ENCODE measurements around the gene HNF1B. TPM values are rescaled to one million over a fixed set of nuclear protein-coding genes. Genes with fewer than 3 reads are reported as not detected.
"Not testable (repeated sequence)": the region's sequence is repeated elsewhere in the genome, so short reads cannot be mapped to it uniquely, and the experiment has no call there.

HNF1B gene
- total RNA-seq = 1 to 10 TPM in 1 of 2 donors, under 1 TPM in 1; 0.14 to 1.4 TPM

GRCh38 chr17:37744961-37745800, at the start of gene HNF1B:
Gene HNF1B, minus strand, starts transcription at chr17:37745059. Its CDS starts 175 bp downstream, at chr17:37744884.
- no peak for DNase-seq (ENCODE audit: low spot score in 2 of 2)
- H3K27ac Mint-ChIP-seq = no peak within 1 kb of the TSS
- peaks cover 0 to 5% of the 10 kb centered on the region in 2 donors for H3K36me3 Mint-ChIP-seq
- peak; percentile 20 to 68 for ATAC-seq
- no peaks in the 10 kb centered on the region for H3K9me3 Mint-ChIP-seq

- Mint-ChIP-seq H3K27ac (no peak overlapping the region), H3K9me3 (no peaks in the 10 kb centered on the region), H3K36me3 (no peaks in the 10 kb centered on the region)
- ATAC-seq = no peak
- DNase-seq (ENCODE audit: low spot score in 2 of 2) = no peak
Measured at GRCh38 chr17:37792787-37793186, 47.9 kb upstream of the HNF1B start.

- Mint-ChIP-seq H3K36me3 (no peaks in the 10 kb centered on the region), H3K9me3 (no peaks in the 10 kb centered on the region), H3K27ac (no peak overlapping the region)
- DNase-seq (ENCODE audit: low spot score in 2 of 2) (peak in 1 of 2 donors; percentile 60), ATAC-seq (peak; percentile 78 to 90)
Measured at GRCh38 chr17:37791447-37792399, 46.9 kb upstream of the HNF1B start.

- DNase-seq (ENCODE audit: low spot score in 2 of 2) (no peak), ATAC-seq (no peak)
- Mint-ChIP-seq H3K27ac (no peak overlapping the region), H3K9me3 (no peaks in the 10 kb centered on the region), H3K36me3 (no peaks in the 10 kb centered on the region)
Measured at GRCh38 chr17:37789771-37790541, 45.1 kb upstream of the HNF1B start.

- H3K9me3 Mint-ChIP-seq = no peaks in the 10 kb centered on the region
- peaks cover 0 to under 1% of the 10 kb centered on the region in 2 donors for H3K36me3 Mint-ChIP-seq
- no peak for DNase-seq (ENCODE audit: low spot score in 2 of 2)
Measured at GRCh38 chr17:37789021-37789565, 44.2 kb upstream of the HNF1B start.

GRCh38 chr17:37788526-37788925, 43.7 kb upstream of the HNF1B start:
- Mint-ChIP-seq H3K27ac (no peak overlapping the region), H3K36me3 (peaks cover 0 to 6% of the 10 kb centered on the region in 2 donors), H3K9me3 (no peaks in the 10 kb centered on the region)
- ATAC-seq (no peak), DNase-seq (ENCODE audit: low spot score in 2 of 2) (no peak)

More at GRCh38 chr17:37789021-37789565, 44.2 kb upstream of the HNF1B start:
- H3K27ac Mint-ChIP-seq = no peak overlapping the region
- no peak for ATAC-seq

- ATAC-seq (no peak), DNase-seq (ENCODE audit: low spot score in 2 of 2) (no peak)
- H3K36me3 Mint-ChIP-seq = peaks cover 0 to 7% of the 10 kb centered on the region in 2 donors
- H3K9me3 Mint-ChIP-seq = no peaks in the 10 kb centered on the region
- H3K27ac Mint-ChIP-seq = no peak overlapping the region
Measured at GRCh38 chr17:37787055-37787757, 42.3 kb upstream of the HNF1B start.

- Mint-ChIP-seq H3K27ac (no peak overlapping the region), H3K9me3 (no peaks in the 10 kb centered on the region), H3K36me3 (peaks cover 0 to 7% of the 10 kb centered on the region in 2 donors)
- no peak for ATAC-seq
- DNase-seq (ENCODE audit: low spot score in 2 of 2) = no peak
Measured at GRCh38 chr17:37786481-37786880, 41.6 kb upstream of the HNF1B start.

GRCh38 chr17:37782460-37782859, 37.6 kb upstream of the HNF1B start:
- H3K36me3 Mint-ChIP-seq; H3K27ac Mint-ChIP-seq; DNase-seq (ENCODE audit: low spot score in 2 of 2); H3K9me3 Mint-ChIP-seq; ATAC-seq: not testable (repeated sequence)

- DNase-seq (ENCODE audit: low spot score in 2 of 2) = no peak
- ATAC-seq = no peak
- peaks cover 0 to 7% of the 10 kb centered on the region in 2 donors for H3K36me3 Mint-ChIP-seq
- no peaks in the 10 kb centered on the region for H3K9me3 Mint-ChIP-seq
- H3K27ac Mint-ChIP-seq = no peak overlapping the region
Measured at GRCh38 chr17:37781451-37781850, 36.6 kb upstream of the HNF1B start.

- H3K9me3 Mint-ChIP-seq = no peaks in the 10 kb centered on the region
- peaks cover 0 to 7% of the 10 kb centered on the region in 2 donors for H3K36me3 Mint-ChIP-seq
- no peak for DNase-seq (ENCODE audit: low spot score in 2 of 2)
- H3K27ac Mint-ChIP-seq = no peak overlapping the region
- ATAC-seq = no peak
Measured at GRCh38 chr17:37779554-37779953, 34.7 kb upstream of the HNF1B start.

- no peaks in the 10 kb centered on the region for H3K36me3 Mint-ChIP-seq
- peak; percentile 47 to 76 for DNase-seq (ENCODE audit: low spot score in 2 of 2)
- peak overlapping the region in 1 of 2 donors; percentile 95 for H3K27ac Mint-ChIP-seq
- ATAC-seq = peak; percentile 86 to 92
- H3K9me3 Mint-ChIP-seq = peaks cover 0 to 4% of the 10 kb centered on the region in 2 donors
Measured at GRCh38 chr17:37774504-37774903, 29.6 kb upstream of the HNF1B start.

- DNase-seq (ENCODE audit: low spot score in 2 of 2) (no peak), ATAC-seq (peak; percentile 37 to 50)
- peaks cover 0 to under 1% of the 10 kb centered on the region in 2 donors for H3K36me3 Mint-ChIP-seq
- H3K9me3 Mint-ChIP-seq = peaks cover 0 to 4% of the 10 kb centered on the region in 2 donors
- peak overlapping the region in 1 of 2 donors; percentile 95 for H3K27ac Mint-ChIP-seq
Measured at GRCh38 chr17:37772982-37773381, 28.1 kb upstream of the HNF1B start.

- H3K36me3 Mint-ChIP-seq = peaks cover 0 to 7% of the 10 kb centered on the region in 2 donors
- DNase-seq (ENCODE audit: low spot score in 2 of 2) = peak in 1 of 2 donors; percentile 48
Measured at GRCh38 chr17:37770631-37771518, 26.0 kb upstream of the HNF1B start.

More at GRCh38 chr17:37770631-37771518, 26.0 kb upstream of the HNF1B start:
- no peak for ATAC-seq
- H3K27ac Mint-ChIP-seq = peak overlapping the region in 1 of 2 donors; percentile 40
- H3K9me3 Mint-ChIP-seq = peaks cover 0 to 4% of the 10 kb centered on the region in 2 donors

Data from activated naive CD4-positive, alpha-beta T cell treated with anti-CD3 and anti-CD28 coated beads, Interleukin-2, amount 50 U/mL, for 72 hours (primary cell).